ENCODE measurements around the gene HIKESHI. TPM values are rescaled to one million over a fixed set of nuclear protein-coding genes. Genes with fewer than 3 reads are reported as not detected.
"Not testable (repeated sequence)": the region's sequence is repeated elsewhere in the genome, so short reads cannot be mapped to it uniquely, and the experiment has no call there.

HIKESHI gene
- polyA plus RNA-seq, 2 donors, result 21.7 to 34.5 TPM

DNA sequence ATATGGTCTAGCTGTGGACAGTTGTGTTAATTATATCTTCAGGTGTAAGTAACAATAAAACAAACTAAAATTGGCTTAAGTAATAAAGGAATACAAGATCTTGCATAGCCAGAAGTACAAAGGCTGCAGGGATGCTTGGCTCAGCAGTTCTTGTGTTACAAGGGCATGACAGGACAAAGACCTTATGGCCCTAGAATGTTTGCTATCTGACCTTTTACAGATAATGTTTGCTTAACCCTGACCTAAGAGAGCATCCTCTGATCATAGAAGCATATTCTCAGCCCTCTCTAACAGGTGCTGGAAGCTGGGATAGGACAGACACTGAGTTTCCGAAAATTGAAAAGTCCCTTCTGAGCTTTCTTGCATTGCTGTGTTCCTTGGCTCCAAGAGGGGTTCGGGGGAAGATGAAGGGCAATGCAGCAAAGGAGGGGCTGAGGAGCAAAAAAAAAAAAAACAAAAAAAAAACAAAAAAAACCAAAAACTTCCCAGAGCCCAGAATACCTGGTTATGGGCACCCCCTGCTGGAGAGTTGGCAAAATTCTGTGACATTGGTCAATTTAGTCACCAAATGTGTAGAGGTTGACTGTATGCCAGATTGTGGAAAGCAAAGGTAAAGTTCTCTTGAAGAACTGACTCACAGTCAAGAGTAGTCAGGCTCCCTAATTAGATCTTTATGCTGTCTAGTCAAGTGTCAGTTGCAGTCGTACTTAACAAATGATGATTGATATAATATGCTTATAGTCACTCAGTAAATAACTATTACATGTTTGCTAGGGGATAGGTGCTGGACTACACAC lies 10.4 kb upstream of the HIKESHI start:
- Histone ChIP-seq H3K27ac (ENCODE audit: low read depth in 2 of 2, low read length in 1 of 2) (no peak overlapping the region), H3K4me1 (ENCODE audit: control insufficient read depth in 2 of 2, insufficient read depth in 2 of 2, low read length in 1 of 2) (no peaks in the 10 kb centered on the region), H3K9me3 (ENCODE audit: control insufficient read depth in 2 of 2, insufficient read depth in 1 of 2, low read depth in 1 of 2, low read length in 1 of 2) (no peaks in the 10 kb centered on the region), H3K36me3 (ENCODE audit: control insufficient read depth in 2 of 2, insufficient read depth in 2 of 2, low read length in 1 of 2) (no peaks in the 10 kb centered on the region), H3K4me3 (ENCODE audit: low read depth in 1 of 2, low read length in 2 of 2) (no peak overlapping the region), H3K27me3 (ENCODE audit: control insufficient read depth in 1 of 2, insufficient read depth in 2 of 2, low read length in 2 of 2) (no peaks in the 10 kb centered on the region)
- WGBS, 2 donors, result 38 to 44% methylated on average over 3 of the region's 3 CpGs

DNA sequence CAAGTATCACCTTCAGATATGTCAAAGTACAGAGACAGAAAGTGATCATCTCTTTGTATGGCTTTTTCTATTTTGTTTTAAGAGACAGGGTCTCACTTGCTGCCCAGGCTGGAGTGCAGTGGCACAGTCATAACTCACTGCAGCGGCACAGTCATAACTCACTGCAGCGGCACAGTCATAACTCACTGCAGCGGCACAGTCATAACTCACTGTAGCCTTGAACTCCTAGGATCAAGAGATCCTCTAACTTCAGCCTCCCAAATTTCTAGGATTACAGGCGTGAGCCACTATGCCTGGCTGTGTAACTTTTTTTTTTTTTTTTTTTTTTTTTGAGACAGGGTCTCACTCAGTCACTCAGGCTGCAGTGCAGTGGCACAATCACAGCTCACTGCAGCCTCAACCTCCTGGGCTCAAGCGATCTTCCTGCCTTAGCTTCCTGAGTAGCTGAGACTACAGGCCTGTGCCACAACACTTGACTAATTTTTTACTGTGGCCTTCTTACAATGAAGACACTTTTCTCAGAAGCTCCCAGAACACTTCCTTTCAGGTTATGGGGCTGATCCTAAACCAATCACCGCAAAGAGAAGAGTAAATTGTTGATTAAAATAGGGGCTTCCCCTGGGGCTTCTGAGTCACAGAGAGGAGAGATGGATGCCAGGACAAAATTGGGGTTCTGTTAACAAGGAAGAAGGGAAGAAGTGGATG lies 9.0 kb upstream of the HIKESHI start:
- Histone ChIP-seq H3K4me1 (ENCODE audit: control insufficient read depth in 2 of 2, insufficient read depth in 2 of 2, low read length in 1 of 2) (no peaks in the 10 kb centered on the region), H3K9me3 (ENCODE audit: control insufficient read depth in 2 of 2, insufficient read depth in 1 of 2, low read depth in 1 of 2, low read length in 1 of 2) (no peaks in the 10 kb centered on the region), H3K27ac (ENCODE audit: low read depth in 2 of 2, low read length in 1 of 2) (no peak overlapping the region), H3K27me3 (ENCODE audit: control insufficient read depth in 1 of 2, insufficient read depth in 2 of 2, low read length in 2 of 2) (no peaks in the 10 kb centered on the region), H3K36me3 (ENCODE audit: control insufficient read depth in 2 of 2, insufficient read depth in 2 of 2, low read length in 1 of 2) (no peaks in the 10 kb centered on the region), H3K4me3 (ENCODE audit: low read depth in 1 of 2, low read length in 2 of 2) (no peak overlapping the region)
- WGBS, 2 donors, result 73 to 75% methylated on average over 6 of the region's 6 CpGs

DNA sequence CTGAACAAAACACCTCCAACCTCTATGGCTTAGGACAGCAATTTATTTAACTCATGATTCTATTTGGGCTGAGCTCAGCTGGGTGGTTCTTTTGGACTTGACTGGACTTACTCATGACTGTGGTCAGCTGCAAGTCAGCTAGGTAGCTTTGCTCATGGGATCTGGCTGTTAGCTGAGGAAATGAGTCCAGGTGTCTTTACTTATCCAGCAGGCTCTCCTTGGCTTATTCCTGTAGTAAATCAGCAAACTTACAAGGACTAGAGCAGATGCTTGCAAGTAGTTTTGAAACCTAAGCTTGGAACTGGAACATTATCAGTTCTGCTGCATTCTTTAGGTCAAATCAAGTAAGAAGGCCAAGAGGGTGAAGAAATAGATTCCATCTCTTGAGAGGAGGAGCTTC lies 8.0 kb upstream of the HIKESHI start:
- no peaks in the 10 kb centered on the region for H3K36me3 ChIP-seq (ENCODE audit: control insufficient read depth in 2 of 2, insufficient read depth in 2 of 2, low read length in 1 of 2)
- H3K9me3 ChIP-seq (ENCODE audit: control insufficient read depth in 2 of 2, insufficient read depth in 1 of 2, low read depth in 1 of 2, low read length in 1 of 2), result no peaks in the 10 kb centered on the region
- H3K27ac ChIP-seq (ENCODE audit: low read depth in 2 of 2, low read length in 1 of 2), result no peak overlapping the region
- H3K27me3 ChIP-seq (ENCODE audit: control insufficient read depth in 1 of 2, insufficient read depth in 2 of 2, low read length in 2 of 2), result no peaks in the 10 kb centered on the region
- H3K4me3 ChIP-seq (ENCODE audit: low read depth in 1 of 2, low read length in 2 of 2), result no peak overlapping the region
- no peaks in the 10 kb centered on the region for H3K4me1 ChIP-seq (ENCODE audit: control insufficient read depth in 2 of 2, insufficient read depth in 2 of 2, low read length in 1 of 2)

DNA sequence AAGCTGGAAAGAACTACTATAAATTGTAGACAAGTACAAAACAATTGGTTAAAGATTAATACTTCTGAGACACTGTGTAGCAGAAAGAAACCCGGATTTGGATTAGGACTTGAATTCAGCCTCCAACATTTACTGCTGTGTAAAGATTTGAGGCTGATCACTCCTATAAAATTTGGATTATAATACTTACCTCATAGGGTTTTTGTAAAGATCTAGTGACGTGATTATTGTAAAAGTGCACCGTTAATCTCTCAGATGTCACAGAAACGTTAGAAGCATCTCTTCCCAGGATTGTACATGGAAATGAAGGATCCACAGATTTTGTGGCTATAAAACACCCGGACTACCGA lies 323 bp upstream of the HIKESHI start:
- Histone ChIP-seq H3K4me3 (ENCODE audit: low read depth in 1 of 2, low read length in 2 of 2) (peak overlapping the region in 1 of 2 donors; percentile 100), H3K9me3 (ENCODE audit: control insufficient read depth in 2 of 2, insufficient read depth in 1 of 2, low read depth in 1 of 2, low read length in 1 of 2) (no peaks in the 10 kb centered on the region), H3K4me1 (ENCODE audit: control insufficient read depth in 2 of 2, insufficient read depth in 2 of 2, low read length in 1 of 2) (no peaks in the 10 kb centered on the region), H3K27ac (ENCODE audit: low read depth in 2 of 2, low read length in 1 of 2) (no peak overlapping the region), H3K36me3 (ENCODE audit: control insufficient read depth in 2 of 2, insufficient read depth in 2 of 2, low read length in 1 of 2) (no peaks in the 10 kb centered on the region), H3K27me3 (ENCODE audit: control insufficient read depth in 1 of 2, insufficient read depth in 2 of 2, low read length in 2 of 2) (no peaks in the 10 kb centered on the region)
- WGBS, 2 donors, result 2 to 3% methylated on average over 6 of the region's 6 CpGs

DNA sequence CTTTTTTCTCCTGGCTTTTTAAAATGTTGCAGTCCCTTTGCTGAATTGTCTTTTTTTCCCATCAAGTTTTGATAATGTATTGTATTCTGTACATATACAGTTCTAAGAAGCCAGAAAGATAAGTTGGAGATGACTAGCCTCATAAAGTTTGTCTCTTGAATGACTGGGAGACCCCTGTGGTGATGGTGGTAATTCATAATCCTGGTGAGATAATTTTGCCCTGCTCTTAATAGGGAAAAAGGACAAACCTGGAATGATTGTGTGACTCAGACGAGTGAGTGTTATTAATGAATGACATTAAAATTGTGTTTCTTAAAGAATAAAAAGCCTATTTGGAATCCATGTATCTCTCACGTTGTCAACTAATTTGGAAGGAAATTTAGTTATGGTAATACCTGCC lies 1.2 kb downstream of the HIKESHI start:
- Histone ChIP-seq H3K27ac (ENCODE audit: low read depth in 2 of 2, low read length in 1 of 2) (no peak overlapping the region), H3K4me1 (ENCODE audit: control insufficient read depth in 2 of 2, insufficient read depth in 2 of 2, low read length in 1 of 2) (no peaks in the 10 kb centered on the region), H3K36me3 (ENCODE audit: control insufficient read depth in 2 of 2, insufficient read depth in 2 of 2, low read length in 1 of 2) (no peaks in the 10 kb centered on the region), H3K27me3 (ENCODE audit: control insufficient read depth in 1 of 2, insufficient read depth in 2 of 2, low read length in 2 of 2) (no peaks in the 10 kb centered on the region), H3K4me3 (ENCODE audit: low read depth in 1 of 2, low read length in 2 of 2) (peak overlapping the region in 1 of 2 donors; percentile 100), H3K9me3 (ENCODE audit: control insufficient read depth in 2 of 2, insufficient read depth in 1 of 2, low read depth in 1 of 2, low read length in 1 of 2) (no peaks in the 10 kb centered on the region)
- 57 to 66% methylated on average over 2 of the region's 2 CpGs for WGBS, 2 donors

DNA sequence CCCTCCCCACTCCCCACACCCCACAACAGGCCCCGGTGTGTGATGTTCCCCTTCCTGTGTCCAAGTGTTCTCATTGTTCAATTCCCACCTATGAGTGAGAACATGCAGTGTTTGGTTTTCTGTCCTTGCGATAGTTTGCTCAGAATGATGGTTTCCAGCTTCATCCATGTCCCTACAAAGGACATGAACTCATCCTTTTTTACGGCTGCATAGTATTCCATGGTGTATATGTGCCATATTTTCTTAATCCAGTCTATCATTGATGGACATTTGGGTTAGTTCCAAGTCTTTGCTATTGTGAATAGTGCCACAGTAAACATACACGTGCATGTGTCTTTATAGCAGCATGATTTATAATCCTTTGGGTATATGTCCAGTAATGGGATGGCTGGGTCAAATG lies 6.7 kb downstream of the HIKESHI start:
- H3K4me3 ChIP-seq (ENCODE audit: low read depth in 1 of 2, low read length in 2 of 2); H3K9me3 ChIP-seq (ENCODE audit: control insufficient read depth in 2 of 2, insufficient read depth in 1 of 2, low read depth in 1 of 2, low read length in 1 of 2); H3K36me3 ChIP-seq (ENCODE audit: control insufficient read depth in 2 of 2, insufficient read depth in 2 of 2, low read length in 1 of 2); H3K4me1 ChIP-seq (ENCODE audit: control insufficient read depth in 2 of 2, insufficient read depth in 2 of 2, low read length in 1 of 2); H3K27me3 ChIP-seq (ENCODE audit: control insufficient read depth in 1 of 2, insufficient read depth in 2 of 2, low read length in 2 of 2); H3K27ac ChIP-seq (ENCODE audit: low read depth in 2 of 2, low read length in 1 of 2): not testable (repeated sequence)
- WGBS, 2 donors, result 83 to 90% methylated on average over 1 to 3 of the region's 4 CpGs

DNA sequence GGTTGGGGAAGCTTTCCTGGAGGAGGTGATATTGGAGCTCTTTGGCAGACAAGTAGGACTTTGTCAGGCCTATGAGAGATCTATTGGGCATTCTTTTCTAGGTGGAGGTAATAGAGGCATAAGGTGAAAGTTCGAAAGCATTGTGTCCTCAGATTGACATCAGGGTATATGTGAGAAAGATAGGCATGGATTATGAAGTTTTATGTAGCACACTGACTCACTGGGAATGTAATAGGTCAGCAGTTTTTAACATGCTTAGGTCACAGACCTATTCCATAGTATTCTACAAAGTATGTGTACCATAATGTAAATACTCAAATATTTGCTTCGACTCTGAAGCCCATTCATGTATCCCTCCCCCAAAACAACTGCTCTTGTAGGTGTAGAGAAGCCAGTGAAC lies 11.8 kb downstream of the HIKESHI start:
- no peak overlapping the region for H3K27ac ChIP-seq (ENCODE audit: low read depth in 2 of 2, low read length in 1 of 2)
- H3K4me3 ChIP-seq (ENCODE audit: low read depth in 1 of 2, low read length in 2 of 2), result no peak overlapping the region
- H3K9me3 ChIP-seq (ENCODE audit: control insufficient read depth in 2 of 2, insufficient read depth in 1 of 2, low read depth in 1 of 2, low read length in 1 of 2), result no peaks in the 10 kb centered on the region
- H3K36me3 ChIP-seq (ENCODE audit: control insufficient read depth in 2 of 2, insufficient read depth in 2 of 2, low read length in 1 of 2), result no peaks in the 10 kb centered on the region
- 91% methylated on average over 2 of the region's 2 CpGs for WGBS, 2 donors
- no peaks in the 10 kb centered on the region for H3K27me3 ChIP-seq (ENCODE audit: control insufficient read depth in 1 of 2, insufficient read depth in 2 of 2, low read length in 2 of 2)
- no peaks in the 10 kb centered on the region for H3K4me1 ChIP-seq (ENCODE audit: control insufficient read depth in 2 of 2, insufficient read depth in 2 of 2, low read length in 1 of 2)

DNA sequence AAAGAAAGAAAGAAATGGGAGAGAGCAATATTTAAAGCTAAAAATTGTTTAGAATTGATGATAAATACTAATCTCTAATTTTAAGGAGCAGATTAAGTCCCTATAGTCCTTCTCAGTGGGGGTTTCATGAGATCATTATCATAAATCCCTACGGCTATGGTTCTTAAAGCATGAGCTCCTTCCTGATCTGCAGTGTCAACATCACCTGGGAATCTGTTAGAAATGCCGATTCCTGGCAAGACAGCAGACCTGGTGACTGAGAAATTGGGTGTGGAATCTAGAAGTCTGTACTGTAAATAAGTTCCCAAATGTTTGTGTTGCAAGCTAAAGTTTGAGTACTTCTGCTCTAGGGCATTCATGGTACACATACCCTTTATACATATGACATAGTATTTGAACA lies 12.6 kb downstream of the HIKESHI start:
- 79 to 87% methylated on average over 2 of the region's 2 CpGs for WGBS, 2 donors
- Histone ChIP-seq H3K36me3 (ENCODE audit: control insufficient read depth in 2 of 2, insufficient read depth in 2 of 2, low read length in 1 of 2) (no peaks in the 10 kb centered on the region), H3K27me3 (ENCODE audit: control insufficient read depth in 1 of 2, insufficient read depth in 2 of 2, low read length in 2 of 2) (no peaks in the 10 kb centered on the region), H3K4me1 (ENCODE audit: control insufficient read depth in 2 of 2, insufficient read depth in 2 of 2, low read length in 1 of 2) (no peaks in the 10 kb centered on the region), H3K4me3 (ENCODE audit: low read depth in 1 of 2, low read length in 2 of 2) (no peak overlapping the region), H3K9me3 (ENCODE audit: control insufficient read depth in 2 of 2, insufficient read depth in 1 of 2, low read depth in 1 of 2, low read length in 1 of 2) (no peaks in the 10 kb centered on the region), H3K27ac (ENCODE audit: low read depth in 2 of 2, low read length in 1 of 2) (no peak overlapping the region)

DNA sequence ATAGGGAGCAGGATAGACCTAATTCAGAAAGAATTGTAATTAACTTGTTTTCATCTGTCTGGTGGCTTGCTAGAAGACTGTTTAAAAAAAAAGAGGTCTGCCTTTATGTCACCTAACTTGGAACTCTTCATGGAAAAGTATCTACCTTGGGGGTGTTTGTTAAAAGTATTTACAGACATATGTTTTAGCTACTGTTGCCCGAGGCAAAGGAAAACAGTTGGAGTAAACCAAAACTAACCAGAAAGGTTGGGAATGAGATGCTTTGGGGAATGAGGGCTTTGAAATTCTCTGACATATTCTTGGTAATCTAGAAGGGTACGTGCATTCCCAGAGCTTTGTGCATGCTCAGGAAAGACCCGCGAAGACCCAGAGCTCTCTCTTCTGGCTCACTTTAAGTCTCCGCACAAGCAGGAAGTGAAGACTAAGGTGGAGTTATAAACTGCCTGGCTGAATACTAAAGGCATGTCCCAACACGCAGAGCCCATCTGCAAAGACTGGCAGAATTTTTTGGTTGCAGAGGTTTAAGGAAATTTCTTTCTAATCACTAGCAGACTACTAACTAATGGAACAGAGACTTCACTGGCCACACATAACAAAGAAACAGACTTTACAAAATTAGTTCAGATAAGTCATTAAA lies 33.2 kb downstream of the HIKESHI start:
- no peak overlapping the region for H3K27ac ChIP-seq (ENCODE audit: low read depth in 2 of 2, low read length in 1 of 2)
- H3K36me3 ChIP-seq (ENCODE audit: control insufficient read depth in 2 of 2, insufficient read depth in 2 of 2, low read length in 1 of 2), result peaks cover 0 to 7% of the 10 kb centered on the region in 2 donors
- no peaks in the 10 kb centered on the region for H3K9me3 ChIP-seq (ENCODE audit: control insufficient read depth in 2 of 2, insufficient read depth in 1 of 2, low read depth in 1 of 2, low read length in 1 of 2)
- no peaks in the 10 kb centered on the region for H3K27me3 ChIP-seq (ENCODE audit: control insufficient read depth in 1 of 2, insufficient read depth in 2 of 2, low read length in 2 of 2)
- WGBS, 2 donors, result 91 to 94% methylated on average over 6 of the region's 6 CpGs
- H3K4me1 ChIP-seq (ENCODE audit: control insufficient read depth in 2 of 2, insufficient read depth in 2 of 2, low read length in 1 of 2), result no peaks in the 10 kb centered on the region
- H3K4me3 ChIP-seq (ENCODE audit: low read depth in 1 of 2, low read length in 2 of 2), result no peak overlapping the region
